Measurements from ENCODE around the gene KLF7.

Gene KLF7

DNA sequence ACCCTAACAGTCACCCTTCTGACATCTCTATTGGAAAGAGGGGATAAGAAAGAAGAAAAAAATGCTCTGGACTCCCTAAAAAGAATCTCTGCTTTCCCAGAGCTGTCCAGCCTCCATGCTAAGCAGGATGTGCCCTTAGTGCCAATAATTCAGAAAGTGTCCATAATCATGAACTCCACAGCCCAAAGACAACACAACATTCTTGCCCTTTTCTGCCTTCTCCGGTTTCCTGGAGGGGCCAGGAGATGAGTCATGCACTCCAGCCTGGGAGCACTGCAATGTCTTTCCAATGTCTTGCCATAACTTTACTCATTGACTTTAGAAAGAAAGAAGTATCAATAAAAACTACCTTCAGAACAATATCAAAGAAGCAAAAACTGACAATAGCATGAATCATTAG lies 44.0 kb downstream of the KLF7 start:
- TF ChIP-seq, protein P1, sequence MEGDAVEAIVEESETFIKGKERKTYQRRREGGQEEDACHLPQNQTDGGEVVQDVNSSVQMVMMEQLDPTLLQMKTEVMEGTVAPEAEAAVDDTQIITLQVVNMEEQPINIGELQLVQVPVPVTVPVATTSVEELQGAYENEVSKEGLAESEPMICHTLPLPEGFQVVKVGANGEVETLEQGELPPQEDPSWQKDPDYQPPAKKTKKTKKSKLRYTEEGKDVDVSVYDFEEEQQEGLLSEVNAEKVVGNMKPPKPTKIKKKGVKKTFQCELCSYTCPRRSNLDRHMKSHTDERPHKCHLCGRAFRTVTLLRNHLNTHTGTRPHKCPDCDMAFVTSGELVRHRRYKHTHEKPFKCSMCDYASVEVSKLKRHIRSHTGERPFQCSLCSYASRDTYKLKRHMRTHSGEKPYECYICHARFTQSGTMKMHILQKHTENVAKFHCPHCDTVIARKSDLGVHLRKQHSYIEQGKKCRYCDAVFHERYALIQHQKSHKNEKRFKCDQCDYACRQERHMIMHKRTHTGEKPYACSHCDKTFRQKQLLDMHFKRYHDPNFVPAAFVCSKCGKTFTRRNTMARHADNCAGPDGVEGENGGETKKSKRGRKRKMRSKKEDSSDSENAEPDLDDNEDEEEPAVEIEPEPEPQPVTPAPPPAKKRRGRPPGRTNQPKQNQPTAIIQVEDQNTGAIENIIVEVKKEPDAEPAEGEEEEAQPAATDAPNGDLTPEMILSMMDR (IDR thresholded peaks at IDR 0.05; ENCODE audit: control extremely low read depth, extremely low read depth, low read depth, missing control alignments): no peak
- DNase-seq (ENCODE audit: extremely low spot score): no peak
- ChIA-PET CTCF (interaction anchor here (0.7 to 1.0 kb wide), 3 partner anchors 13 to 59 kb away, joined by 3 to 5 read pairs (median 3); no protein-coding TSS in a partner anchor), POLR2A (no interaction called here)

DNA sequence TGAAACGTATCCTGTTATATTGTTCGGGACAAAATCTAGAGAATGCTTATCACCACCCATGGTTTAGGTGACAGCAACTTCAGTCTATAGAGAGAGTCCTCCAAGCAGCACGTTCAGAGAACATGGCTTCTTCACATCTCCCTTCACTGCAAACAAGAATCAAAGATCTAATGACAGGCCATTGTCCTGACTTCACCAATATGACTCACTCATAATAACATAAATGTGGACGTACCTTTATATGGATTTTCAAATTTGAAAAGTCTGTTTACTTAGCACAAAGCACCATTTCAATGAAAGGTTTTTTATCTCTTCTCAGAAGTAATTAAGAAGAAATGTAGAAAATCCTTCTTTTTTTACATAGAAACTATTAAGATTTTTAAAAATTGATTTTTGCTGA lies 46.7 kb downstream of the KLF7 start:
- DNase-seq (ENCODE audit: extremely low spot score): no peak
- TF ChIP-seq, protein P1 (IDR thresholded peaks at IDR 0.05; ENCODE audit: control extremely low read depth, extremely low read depth, low read depth, missing control alignments): no peak
- POLR2A ChIA-PET: no interaction called here
- CTCF ChIA-PET: no interaction called here

DNA sequence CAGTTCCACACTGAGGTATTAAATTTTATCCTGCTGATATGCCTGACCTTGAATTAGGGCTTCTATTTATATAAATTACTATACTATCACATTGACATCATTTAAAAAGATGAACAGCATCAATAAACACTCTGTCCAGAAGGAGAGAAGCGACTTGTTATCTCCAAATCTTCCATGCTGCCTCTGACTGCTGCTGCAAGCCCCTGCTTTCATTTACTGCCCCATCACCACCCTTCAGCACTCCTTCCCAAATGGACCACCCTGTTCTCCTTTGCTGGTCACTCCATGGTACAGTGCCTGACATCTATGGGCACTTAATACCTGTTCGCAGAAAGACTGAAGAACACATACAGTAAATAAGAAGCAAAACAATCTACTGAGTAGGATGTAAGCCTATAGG lies 48.1 kb downstream of the KLF7 start:
- no peak for DNase-seq (ENCODE audit: extremely low spot score)
- POLR2A ChIA-PET: no interaction called here
- CTCF ChIA-PET: no interaction called here

DNA sequence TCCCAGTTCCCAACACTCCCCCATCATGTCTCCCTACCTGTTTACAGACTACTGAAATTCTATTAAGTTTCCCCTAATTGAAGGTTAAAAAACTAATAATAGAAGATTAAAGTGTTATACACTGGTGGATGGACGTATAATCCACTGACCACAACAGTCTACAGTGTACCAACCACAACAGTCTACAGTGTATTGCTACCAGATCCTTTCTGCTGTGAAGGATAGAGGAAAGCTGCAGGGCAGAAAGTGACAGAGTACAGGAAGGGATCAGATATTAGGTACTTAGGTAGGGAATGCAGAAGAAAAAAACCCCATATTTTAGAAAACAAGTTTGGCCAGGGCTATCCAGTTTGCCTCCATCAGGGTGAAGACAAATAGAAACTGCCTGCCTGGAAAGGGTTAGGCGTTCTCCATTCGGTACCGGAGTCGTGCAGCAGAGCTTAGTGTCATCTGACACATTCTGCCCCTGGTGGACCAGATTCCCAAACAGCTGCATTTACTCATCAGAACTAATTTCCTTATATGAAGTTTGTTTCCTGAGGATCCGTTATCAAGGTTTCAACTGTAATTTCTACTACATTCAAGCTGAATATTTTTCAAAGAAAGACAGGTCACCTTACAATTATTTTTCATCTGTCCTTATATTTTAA lies 49.9 kb downstream of the KLF7 start:
- CTCF ChIA-PET: interaction anchor here (0.8 to 2.0 kb wide), 6 partner anchors 8 to 27 kb away, joined by 3 to 5 read pairs (median 4); no protein-coding TSS in a partner anchor
- TF ChIP-seq, protein P1 (IDR thresholded peaks at IDR 0.05; ENCODE audit: control extremely low read depth, extremely low read depth, low read depth, missing control alignments): no peak
- DNase-seq (ENCODE audit: extremely low spot score): no peak
- POLR2A ChIA-PET: no interaction called here

More for the DNA sequence above, 48.1 kb downstream of the KLF7 start:
- TF ChIP-seq, protein P1 (IDR thresholded peaks at IDR 0.05; ENCODE audit: control extremely low read depth, extremely low read depth, low read depth, missing control alignments): no peak

DNA sequence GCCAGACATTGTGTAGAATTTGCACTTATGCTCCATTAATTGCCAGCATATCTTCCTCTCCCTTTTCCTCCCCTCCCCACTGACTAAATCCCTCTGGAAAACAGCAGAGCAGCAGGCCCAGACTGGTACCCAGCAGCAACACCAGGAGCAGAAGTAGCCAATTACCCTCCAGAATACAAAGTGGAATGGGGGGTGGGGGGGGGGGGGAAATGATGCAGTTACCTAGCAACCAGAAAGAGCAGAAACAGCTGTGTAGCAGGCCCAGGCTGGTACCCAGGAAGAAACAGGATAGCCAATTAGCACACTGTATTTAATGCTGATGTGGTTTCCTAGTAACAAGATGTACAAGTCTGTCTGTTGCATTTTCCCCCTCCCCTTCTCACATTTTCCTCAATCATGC lies 52.3 kb downstream of the KLF7 start:
- DNase-seq (ENCODE audit: extremely low spot score): no peak
- ChIA-PET POLR2A (no interaction called here), CTCF (interaction anchor here (1.3 kb wide), 1 partner anchor 10 kb away, joined by 4 read pairs; no protein-coding TSS in a partner anchor)
- TF ChIP-seq, protein P1 (IDR thresholded peaks at IDR 0.05; ENCODE audit: control extremely low read depth, extremely low read depth, low read depth, missing control alignments): no peak

DNA sequence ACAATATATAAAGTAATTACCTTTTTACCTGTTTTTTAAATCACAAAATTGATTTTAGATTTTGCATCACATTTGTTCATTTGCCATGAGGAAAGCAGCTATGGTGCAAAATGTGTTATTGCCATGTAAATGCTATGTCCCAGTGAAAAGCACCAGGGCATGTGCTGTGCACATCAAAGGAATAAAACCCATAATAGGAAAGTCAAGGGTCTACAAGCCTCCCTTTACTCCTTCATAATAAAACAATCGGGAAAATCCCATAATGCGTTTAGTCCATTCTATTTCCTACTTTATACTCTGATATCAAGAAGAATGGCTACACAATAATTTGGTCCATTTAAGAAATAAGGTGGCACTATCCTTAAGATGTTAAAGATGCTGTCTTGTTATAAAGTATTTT lies 53.0 kb downstream of the KLF7 start:
- POLR2A ChIA-PET: no interaction called here

More for the DNA sequence above, 53.0 kb downstream of the KLF7 start:
- CTCF ChIA-PET: interaction anchor here (1.3 kb wide), 1 partner anchor 10 kb away, joined by 4 read pairs; no protein-coding TSS in a partner anchor
- no peak for DNase-seq (ENCODE audit: extremely low spot score)
- TF ChIP-seq, protein P1 (IDR thresholded peaks at IDR 0.05; ENCODE audit: control extremely low read depth, extremely low read depth, low read depth, missing control alignments): no peak
